ENCODE data around the gene CACNA1G. TPM values are rescaled to one million over a fixed set of nuclear protein-coding genes. Genes with fewer than 3 reads are reported as not detected.

Gene CACNA1G
- polyA plus RNA-seq, 3 donors = 0.07 to 2.9 (median 0.64) TPM

DNA sequence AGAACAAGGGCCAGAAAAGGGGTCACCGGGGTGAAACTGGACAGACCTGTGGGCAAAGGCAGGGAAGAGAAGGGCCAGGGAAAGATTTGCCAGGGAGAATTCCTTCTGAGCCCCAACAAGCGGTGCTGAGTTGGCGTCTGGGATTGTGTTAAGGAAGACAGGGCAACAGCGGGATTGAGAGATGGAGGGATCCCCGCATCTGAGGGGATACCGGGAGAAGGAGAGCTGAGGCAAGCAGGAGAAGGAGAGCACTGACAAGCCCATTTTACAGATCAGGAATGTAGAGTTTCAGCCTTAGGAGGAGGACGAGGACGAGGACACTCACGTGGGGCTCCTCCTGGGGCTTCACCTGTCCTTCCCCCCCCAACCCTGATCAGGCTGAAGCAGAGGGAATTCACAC, 73.2 kb downstream of the CACNA1G start:
- H3K27ac ChIP-seq (ENCODE audit: low read depth, low read length) = no peak overlapping the region
- 91 to 96% (median 96%) methylated on average over 9 of the region's 9 CpGs for WGBS, 3 donors

GRCh38 chr17:50634224-50634914, 73.9 kb downstream of the CACNA1G start, which contains the start of gene ABCC3:
ABCC3 (plus strand) TSS chr17:50634881; CDS start chr17:50634937, 56 bp downstream.
- H3K27ac ChIP-seq (ENCODE audit: low read depth, low read length) = no peak within 1 kb of the TSS
- whole genome bisulfite sequencing, 3 donors = 10 to 19% (median 13%) methylated on average over 26 to 48 of the region's 48 CpGs

DNA sequence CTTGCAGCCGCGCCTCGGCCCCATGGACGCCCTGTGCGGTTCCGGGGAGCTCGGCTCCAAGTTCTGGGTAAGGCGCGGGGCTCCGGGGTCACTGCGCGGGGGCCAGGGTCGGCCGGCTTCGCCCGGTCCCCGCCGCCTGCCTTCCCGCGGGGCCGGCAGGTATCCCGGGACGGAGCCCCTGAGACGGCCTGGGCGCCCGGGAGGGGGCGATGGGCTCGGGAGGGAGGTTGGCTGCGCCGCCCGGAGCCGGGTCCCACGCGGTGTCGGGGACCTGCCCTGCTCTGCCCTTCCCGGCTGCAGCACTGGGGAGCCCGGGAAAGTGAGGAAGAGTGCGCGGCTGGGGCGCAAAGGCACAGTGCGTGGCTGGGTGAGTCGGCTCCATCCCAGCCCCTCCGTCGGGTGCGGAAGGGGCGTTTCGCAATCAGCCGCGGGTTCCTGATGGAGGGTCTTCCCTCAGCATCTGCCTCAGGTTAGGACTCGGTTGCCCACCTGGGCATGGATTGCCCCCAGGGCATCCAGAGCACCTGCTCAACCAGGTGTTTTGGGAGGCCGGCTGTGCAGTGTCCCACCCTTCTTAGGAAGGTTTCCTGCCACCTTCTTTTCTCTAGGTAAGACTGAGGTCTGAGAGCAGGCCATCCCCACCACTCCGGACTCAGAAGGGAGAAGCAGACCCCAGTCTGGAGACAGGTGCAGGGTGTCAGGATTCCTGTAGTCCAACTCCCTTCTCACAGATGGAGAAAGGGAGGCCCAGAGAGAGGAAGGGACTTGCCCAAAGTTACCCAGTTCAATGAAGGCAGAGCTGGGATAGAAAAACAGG, 74.6 kb downstream of the CACNA1G start:
- WGBS, 3 donors = 6 to 11% (median 7%) methylated on average over 34 to 52 of the region's 52 CpGs
- no peak overlapping the region for H3K27ac ChIP-seq (ENCODE audit: low read depth, low read length)

GRCh38 chr17:50635732-50635981, 75.1 kb downstream of the CACNA1G start:
- no peak overlapping the region for H3K27ac ChIP-seq (ENCODE audit: low read depth, low read length)
- 41 to 78% (median 72%) methylated on average over 3 of the region's 3 CpGs for WGBS, 3 donors

- WGBS, 3 donors = 73 to 88% (median 81%) methylated on average over 9 of the region's 9 CpGs
- H3K27ac ChIP-seq (ENCODE audit: low read depth, low read length) = no peak overlapping the region
Measured at GRCh38 chr17:50635982-50636803, 75.7 kb downstream of the CACNA1G start.

DNA sequence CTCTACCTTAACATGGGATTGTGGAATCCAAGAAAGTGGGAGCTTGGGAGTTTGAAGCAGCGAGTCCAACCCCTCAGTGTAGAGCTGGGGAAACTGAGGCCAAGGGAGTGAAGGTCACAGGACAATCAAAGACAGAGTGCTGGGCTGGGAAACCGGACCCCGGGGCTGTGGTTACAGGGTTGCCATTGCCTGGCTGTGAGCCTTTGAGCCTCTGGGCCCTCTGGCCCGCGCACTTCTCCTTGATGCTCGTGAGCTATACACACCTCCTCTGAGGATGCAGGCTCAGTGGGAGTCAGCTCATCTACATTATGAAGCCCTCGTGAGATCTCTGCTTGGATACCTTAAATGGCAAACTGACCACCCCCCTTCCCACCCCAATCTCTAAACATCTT, 76.3 kb downstream of the CACNA1G start:
- 90 to 95% (median 92%) methylated on average over 7 of the region's 7 CpGs for WGBS, 3 donors
- no peak overlapping the region for H3K27ac ChIP-seq (ENCODE audit: low read depth, low read length)

GRCh38 chr17:50637829-50638605, 77.5 kb downstream of the CACNA1G start:
- no peak overlapping the region for H3K27ac ChIP-seq (ENCODE audit: low read depth, low read length)
- 63 to 88% (median 87%) methylated on average over 7 of the region's 7 CpGs for WGBS, 3 donors

- WGBS, 3 donors = 74 to 81% (median 79%) methylated on average over 2 of the region's 2 CpGs
- no peak overlapping the region for H3K27ac ChIP-seq (ENCODE audit: low read depth, low read length)
Measured at GRCh38 chr17:50638606-50638965, 78.1 kb downstream of the CACNA1G start.

GRCh38 chr17:50638966-50639713, 78.6 kb downstream of the CACNA1G start:
- 7 to 20% (median 9%) methylated on average over 9 of the region's 9 CpGs for WGBS, 3 donors

DNA sequence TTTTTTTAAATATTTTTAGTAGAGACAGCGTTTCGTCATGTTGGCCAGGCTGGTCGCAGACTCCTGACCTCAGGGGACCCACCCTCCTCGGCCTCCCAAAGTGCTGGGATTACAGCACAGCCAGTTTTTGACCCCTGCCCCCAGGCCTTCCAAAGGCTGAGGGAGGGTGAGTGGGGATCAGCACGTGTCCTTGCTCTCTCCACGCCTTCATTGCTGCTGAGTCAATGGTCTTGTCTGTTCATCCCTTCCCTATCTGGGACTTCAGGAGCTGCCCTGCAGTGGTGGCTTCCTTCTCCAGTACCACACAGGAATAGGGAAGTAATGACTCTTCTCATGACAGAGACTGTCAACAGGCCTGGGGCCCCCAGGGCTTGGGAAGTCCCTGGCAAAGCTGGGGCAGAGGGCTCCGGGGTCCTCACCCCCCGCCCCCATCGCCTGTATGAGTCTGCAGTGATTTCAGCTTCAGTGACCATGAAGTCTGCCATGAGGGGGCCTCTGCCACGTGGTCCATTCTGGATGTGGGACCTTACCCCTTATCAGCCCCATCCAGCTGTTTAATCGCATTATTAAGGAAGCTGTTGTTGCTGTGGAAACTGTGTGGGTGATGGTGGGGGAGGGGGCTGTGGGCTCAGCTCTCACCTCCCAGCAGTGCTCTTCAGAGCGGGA, 80.3 kb downstream of the CACNA1G start:
- H3K27ac ChIP-seq (ENCODE audit: low read depth, low read length) = no peak overlapping the region
- 52 to 61% (median 54%) methylated on average over 12 of the region's 12 CpGs for WGBS, 3 donors

More at GRCh38 chr17:50638966-50639713, 78.6 kb downstream of the CACNA1G start:
- no peak overlapping the region for H3K27ac ChIP-seq (ENCODE audit: low read depth, low read length)

DNA sequence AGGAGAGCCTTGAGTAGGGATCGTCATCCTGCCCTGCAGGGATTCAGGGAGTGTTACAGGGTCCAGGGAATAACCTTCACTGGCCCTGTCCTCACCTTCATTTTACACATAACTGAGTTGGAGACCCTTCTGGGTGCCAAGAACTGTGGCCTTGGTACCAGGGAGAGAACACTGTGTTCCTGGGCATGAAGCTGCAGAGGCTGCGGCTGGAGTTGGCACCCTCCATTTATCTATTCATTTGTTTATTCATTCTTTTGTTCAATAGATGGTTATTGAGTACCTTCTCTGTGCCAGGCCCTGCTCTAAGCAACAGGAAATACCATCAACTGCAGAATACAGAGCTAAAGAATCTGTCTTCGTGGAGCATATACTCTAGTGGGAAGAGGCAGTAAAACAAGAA, 80.8 kb downstream of the CACNA1G start:
- H3K27ac ChIP-seq (ENCODE audit: low read depth, low read length) = no peak overlapping the region
- 49 to 65% (median 64%) methylated on average over 3 of the region's 3 CpGs for WGBS, 3 donors

- H3K27ac ChIP-seq (ENCODE audit: low read depth, low read length) = no peak overlapping the region
Measured at GRCh38 chr17:50642071-50642721, 81.7 kb downstream of the CACNA1G start.

GRCh38 chr17:50642722-50643656, 82.5 kb downstream of the CACNA1G start:
- WGBS, 3 donors = 69 to 93% (median 89%) methylated on average over 10 of the region's 10 CpGs
- no peak overlapping the region for H3K27ac ChIP-seq (ENCODE audit: low read depth, low read length)

More at GRCh38 chr17:50642071-50642721, 81.7 kb downstream of the CACNA1G start:
- 85 to 88% (median 85%) methylated on average over 15 of the region's 15 CpGs for WGBS, 3 donors

DNA sequence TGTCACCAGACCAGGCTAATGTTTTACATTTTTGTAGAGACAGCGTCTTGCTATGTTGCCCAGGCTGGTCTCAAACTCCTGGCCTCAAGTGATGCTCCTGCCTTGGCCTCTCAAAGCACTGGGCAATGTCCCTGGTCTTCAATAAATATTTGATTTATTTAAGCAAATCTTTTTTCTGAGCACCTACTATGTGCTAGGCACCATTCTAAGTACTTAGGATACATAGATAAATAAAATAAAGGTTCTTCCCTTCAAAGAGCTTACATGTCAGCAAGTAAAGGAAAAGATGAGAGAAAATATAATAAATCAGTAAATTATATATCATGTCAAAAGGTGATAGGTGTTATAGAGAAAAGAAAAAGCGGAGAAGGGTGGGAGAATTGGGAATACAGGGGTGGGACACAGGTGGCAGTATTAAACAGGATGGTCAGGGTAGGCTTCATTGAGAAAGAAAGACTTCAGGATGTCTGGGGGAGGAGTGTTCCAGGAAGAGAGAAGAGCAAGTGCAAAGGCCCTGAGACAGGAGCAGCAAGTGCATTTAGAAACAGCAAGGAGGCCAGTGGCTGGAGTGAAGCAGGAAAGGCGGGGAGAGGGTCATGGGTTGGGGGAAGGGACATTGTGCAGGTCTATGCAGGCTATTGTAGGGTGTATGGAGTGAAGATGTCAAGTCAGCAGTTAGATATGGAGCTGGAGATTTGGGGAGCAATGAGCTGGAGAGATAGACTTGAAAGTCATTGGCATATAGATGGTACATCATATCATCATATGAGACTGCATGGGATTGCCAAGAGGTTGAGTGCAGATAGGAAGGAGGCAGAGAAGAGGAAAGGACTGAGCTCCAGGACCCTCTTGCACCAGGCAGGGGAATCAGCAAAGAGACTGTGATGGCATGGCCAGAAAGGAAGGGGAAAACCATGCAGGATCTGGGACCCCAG, 85.5 kb downstream of the CACNA1G start:
- 92 to 99% (median 92%) methylated on average over 3 of the region's 3 CpGs for WGBS, 3 donors
- no peak overlapping the region for H3K27ac ChIP-seq (ENCODE audit: low read depth, low read length)

DNA sequence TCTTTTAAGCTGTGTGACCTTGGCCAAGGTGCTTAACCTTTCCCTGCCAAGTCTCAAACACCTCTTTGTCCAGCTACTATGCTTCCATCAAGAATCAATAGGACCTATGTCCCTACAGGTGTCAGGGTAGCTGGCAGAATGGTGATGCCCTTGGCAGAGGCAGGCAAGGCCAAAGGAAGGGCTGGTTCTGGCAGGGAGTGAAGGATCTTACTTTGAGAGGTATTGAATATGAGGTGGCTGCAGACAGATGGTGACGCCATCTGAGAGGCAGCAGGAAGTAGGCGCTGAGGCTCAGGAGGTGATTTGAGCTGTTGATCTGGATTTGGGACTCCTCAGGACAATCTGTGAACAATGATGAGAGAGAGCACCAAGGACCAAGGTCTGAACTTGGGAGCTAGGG, 86.7 kb downstream of the CACNA1G start:
- no peak overlapping the region for H3K27ac ChIP-seq (ENCODE audit: low read depth, low read length)
- WGBS, 3 donors = 69 to 79% (median 72%) methylated on average over 2 of the region's 2 CpGs
